Epithelial cell of prostate (primary cell): Measurements from ENCODE around the gene TP53RK.

Source experiments
- DNase-seq: peaks from one replicate; pipeline ENCODE4 v3.0.0-alpha.2; 2011; ENCODE audit warnings: low read depth, low spot score
- H3K27ac ChIP-seq: fragments of 450-650 bp; 2 replicates; pipeline ENCODE4 v1.5.1; 2017; ENCODE audit warnings: mild to moderate bottlenecking

TP53RK gene

GRCh38 chr20:46689082-46689753 lies at the start of gene TP53RK:
Gene TP53RK, minus strand, starts transcription at chr20:46689444. Its CDS starts 30 bp downstream, at chr20:46689414.
- DNase-seq = peak; percentile 99
- peak within 1 kb of the TSS; percentile 95 for H3K27ac ChIP-seq

- DNase-seq = no peak
Observed at GRCh38 chr20:46735436-46735835, 46.2 kb upstream of the TP53RK start.

DNA sequence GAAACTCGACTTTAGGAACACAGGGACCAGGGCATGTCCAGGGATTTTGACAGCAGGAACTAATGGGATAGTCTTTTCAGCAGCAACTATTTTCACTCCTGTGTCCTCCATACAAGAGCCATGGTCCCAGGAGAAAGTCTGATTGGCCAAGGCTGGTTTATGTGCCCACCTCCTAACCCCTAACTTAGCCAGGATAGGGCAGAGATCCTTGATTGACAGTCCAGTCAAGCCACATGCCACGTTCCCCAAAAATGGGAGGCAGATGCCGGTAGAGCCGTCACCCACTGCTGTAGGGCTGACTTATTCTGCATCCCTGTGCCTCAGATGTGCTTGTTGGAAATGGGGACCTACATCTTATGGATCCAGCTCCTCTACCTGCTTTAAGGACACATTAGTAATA lies 42.5 kb upstream of the TP53RK start:
- DNase-seq = no peak
- no peak overlapping the region for H3K27ac ChIP-seq

More at GRCh38 chr20:46735436-46735835, 46.2 kb upstream of the TP53RK start:
- no peak overlapping the region for H3K27ac ChIP-seq

DNA sequence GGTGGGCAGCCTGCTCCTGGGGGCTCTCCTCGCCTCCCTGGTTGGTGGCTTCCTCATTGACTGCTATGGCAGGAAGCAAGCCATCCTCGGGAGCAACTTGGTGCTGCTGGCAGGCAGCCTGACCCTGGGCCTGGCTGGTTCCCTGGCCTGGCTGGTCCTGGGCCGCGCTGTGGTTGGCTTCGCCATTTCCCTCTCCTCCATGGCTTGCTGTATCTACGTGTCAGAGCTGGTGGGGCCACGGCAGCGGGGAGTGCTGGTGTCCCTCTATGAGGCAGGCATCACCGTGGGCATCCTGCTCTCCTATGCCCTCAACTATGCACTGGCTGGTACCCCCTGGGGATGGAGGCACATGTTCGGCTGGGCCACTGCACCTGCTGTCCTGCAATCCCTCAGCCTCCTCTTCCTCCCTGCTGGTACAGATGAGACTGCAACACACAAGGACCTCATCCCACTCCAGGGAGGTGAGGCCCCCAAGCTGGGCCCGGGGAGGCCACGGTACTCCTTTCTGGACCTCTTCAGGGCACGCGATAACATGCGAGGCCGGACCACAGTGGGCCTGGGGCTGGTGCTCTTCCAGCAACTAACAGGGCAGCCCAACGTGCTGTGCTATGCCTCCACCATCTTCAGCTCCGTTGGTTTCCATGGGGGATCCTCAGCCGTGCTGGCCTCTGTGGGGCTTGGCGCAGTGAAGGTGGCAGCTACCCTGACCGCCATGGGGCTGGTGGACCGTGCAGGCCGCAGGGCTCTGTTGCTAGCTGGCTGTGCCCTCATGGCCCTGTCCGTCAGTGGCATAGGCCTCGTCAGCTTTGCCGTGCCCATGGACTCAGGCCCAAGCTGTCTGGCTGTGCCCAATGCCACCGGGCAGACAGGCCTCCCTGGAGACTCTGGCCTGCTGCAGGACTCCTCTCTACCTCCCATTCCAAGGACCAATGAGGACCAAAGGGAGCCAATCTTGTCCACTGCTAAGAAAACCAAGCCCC lies 36.2 kb upstream of the TP53RK start:
- no peak overlapping the region for H3K27ac ChIP-seq
- no peak for DNase-seq

- no peak for DNase-seq
- H3K27ac ChIP-seq = no peak overlapping the region
Observed at GRCh38 chr20:46724343-46724959, 35.2 kb upstream of the TP53RK start.

DNA sequence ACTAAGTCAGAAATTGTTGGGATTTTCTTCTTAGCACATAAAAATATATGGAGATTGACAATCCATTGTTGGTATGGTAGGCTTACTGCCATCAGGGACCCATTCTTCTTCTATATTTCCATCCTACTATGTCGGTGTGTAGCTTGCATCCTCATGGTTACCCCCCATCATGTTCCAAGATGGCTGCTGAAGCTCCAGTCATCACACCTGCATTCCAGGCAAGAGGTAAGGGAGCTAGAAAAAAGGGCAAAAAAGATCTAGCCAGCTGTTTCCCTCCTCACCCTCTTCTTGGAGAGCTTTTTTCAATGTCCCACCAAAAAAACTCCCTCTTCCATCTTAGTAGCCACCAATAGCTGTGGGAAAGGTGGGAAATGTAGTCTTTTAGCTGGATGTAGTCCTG lies 33.8 kb upstream of the TP53RK start:
- no peak for DNase-seq
- H3K27ac ChIP-seq = no peak overlapping the region

GRCh38 chr20:46722450-46722849 lies 33.2 kb upstream of the TP53RK start:
- DNase-seq = no peak
- no peak overlapping the region for H3K27ac ChIP-seq

DNA sequence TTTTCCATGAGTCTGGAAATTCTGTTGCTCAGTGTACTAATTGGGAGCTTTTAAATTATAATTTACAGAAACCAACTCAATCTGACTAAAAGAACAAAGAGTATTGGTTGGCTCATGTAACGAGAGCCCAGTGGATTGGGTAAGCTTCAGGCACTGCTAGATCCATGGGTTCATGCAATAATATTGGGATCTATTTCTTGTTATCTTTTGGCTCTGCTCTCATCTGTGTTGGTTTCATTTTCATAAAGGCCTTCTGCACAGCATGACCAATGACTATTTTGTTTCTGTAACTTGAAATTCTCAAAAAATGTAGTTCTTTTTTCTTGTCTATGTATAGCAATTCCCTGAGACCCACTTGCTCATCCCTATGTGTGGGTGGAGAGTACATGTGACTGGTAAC lies 32.2 kb upstream of the TP53RK start:
- no peak overlapping the region for H3K27ac ChIP-seq
- no peak for DNase-seq

DNA sequence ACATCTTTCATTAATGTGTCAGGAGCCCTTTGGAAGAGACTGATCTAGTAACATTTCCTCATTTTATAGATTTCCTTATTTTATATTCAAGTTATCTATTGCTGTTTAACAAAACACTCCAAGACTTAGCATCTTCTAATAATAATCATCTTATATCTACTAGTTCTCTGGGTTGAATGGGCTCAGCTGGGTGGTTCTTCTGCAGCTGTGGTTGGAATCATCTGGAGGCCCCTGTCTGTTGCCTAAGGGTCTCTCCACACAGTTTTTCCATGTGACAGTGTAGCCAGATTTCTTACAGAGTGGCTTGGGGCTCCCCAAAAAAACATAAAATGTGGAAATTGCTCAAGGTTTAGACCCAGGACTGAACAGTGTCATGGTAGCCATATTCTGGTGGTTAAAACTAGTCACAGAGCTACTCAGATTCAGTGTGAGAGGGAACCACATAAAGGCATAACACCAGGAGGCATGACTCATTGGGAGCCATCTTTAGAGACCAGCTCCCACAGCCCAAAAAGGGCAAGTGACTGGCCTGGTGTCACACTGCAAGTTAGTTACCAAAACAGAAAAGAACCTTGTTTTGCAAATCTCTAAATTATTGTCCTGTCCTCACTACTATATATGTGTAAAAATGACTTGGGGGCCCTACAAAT lies 31.7 kb upstream of the TP53RK start:
- no peak for DNase-seq
- H3K27ac ChIP-seq = no peak overlapping the region

GRCh38 chr20:46720019-46720418 lies 30.8 kb upstream of the TP53RK start:
- H3K27ac ChIP-seq = no peak overlapping the region
- DNase-seq = no peak

DNA sequence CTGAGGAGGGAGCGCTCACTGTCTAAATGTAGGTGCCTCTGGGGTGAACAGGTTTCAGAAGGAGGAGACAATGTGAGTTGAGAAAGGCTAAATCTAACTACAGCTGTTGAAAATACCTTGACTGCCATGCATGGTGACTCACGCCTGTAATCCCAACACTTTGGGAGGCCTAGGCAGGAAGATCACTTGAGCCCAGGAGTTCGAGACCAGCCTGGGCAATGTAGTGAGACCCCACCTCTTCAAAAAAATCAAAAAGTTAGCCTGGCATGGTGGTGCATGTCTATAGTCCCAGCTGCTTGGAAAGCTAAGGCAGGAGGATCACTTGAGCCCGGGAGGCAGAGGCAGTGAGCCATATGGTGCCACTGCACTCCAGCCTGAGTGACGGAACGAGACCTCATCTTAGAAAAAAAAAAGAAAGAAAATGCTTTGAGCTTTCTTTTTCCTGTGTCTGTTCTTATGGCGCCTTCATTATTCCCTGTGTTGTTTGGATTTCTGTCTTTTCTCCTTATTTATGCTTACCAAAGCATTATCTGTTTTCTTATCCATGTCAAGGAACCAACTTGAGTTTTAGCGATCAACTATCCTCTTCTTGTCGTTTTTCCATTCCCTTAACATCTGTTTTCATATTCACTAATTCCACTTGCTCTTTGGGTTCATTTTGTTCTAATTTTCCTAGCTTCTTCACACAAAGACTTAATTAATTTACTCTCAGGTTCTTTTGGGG lies 28.7 kb upstream of the TP53RK start:
- no peak overlapping the region for H3K27ac ChIP-seq
- DNase-seq = no peak

- H3K27ac ChIP-seq = peak overlapping the region; percentile 25
- no peak for DNase-seq
Observed at GRCh38 chr20:46715292-46715756, 26.1 kb upstream of the TP53RK start.

GRCh38 chr20:46713957-46714834 lies 25.0 kb upstream of the TP53RK start:
- no peak for DNase-seq

GRCh38 chr20:46712056-46712636 lies 22.9 kb upstream of the TP53RK start:
- H3K27ac ChIP-seq = no peak overlapping the region

More at GRCh38 chr20:46713957-46714834, 25.0 kb upstream of the TP53RK start:
- no peak overlapping the region for H3K27ac ChIP-seq

DNA sequence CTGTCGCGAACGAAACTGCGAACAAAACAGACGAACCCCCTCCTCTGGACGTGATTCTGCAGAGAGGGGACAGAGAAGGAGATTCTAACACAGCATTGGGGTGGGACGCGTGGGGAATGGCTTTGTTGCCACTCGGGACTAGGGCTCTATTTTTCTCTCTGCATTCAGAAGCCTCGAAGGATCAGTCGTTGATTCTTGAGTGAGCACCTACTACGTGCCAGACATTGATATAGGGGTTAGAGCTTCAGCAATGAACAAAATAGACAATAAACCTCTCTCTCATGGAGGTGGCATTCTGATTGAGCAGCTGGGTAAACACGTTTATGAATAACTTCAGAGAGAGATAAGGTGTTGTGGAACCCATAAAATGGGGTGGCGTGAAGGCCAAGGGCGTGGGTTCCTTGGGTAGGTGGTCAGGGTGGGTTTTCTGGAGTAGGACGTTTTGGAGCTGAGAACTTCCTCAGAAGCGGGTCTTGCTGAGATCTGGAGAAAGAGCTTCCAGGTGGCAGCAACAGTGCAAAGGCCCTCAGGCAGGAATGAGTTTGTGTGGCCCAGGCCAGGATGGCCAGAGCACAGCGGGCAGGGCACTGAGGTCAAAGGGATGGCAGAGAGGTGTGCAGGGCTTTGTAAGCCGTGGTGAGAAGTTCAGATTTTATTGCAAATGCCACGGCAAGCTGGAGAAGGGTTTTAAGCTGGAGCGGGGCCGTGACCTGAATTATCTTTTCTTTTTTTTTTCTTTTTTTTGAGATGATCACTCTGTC lies 21.1 kb upstream of the TP53RK start:
- DNase-seq = no peak

More at GRCh38 chr20:46712056-46712636, 22.9 kb upstream of the TP53RK start:
- no peak for DNase-seq

GRCh38 chr20:46709459-46710152 lies 20.4 kb upstream of the TP53RK start, which contains the start of gene SLC2A10:
Gene SLC2A10, plus strand, starts transcription at chr20:46709649. Its CDS starts 88 bp downstream, at chr20:46709737.
- no peak for DNase-seq
- peak within 1 kb of the TSS; percentile 64 for H3K27ac ChIP-seq

More for the DNA sequence above, 21.1 kb upstream of the TP53RK start:
- H3K27ac ChIP-seq = peak overlapping the region; percentile 64

DNA sequence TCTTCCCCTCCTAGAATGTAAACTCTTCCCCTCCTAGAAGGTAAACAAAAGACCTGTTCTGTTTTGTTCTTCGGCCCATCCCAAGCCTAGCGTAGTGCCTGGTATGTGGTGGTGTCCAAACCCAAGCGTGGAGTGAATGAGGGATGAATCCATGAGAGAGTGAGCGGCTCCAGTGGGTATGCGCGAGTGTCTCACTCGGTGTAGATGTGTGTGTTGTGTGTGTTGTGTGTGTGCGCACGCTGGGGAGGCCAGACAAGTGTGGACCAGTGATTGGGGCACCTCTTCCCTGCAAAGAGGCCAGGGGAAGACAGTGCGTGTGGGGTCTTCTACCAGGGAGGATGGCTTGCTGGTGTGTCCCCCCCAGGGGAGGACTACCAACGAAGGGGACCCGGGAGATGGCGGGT lies 19.8 kb upstream of the TP53RK start:
- DNase-seq = no peak
- H3K27ac ChIP-seq = peak overlapping the region; percentile 64
